ENCODE measurements around the gene PROC. TPM values are rescaled to one million over a fixed set of nuclear protein-coding genes. Genes with fewer than 3 reads are reported as not detected.

Gene PROC
- total RNA-seq, 1 donor from 2014 or later = not detected

- H3K27ac Mint-ChIP-seq (ENCODE audit: unreplicated experiment) = no peak overlapping the region
- H3K27me3 Mint-ChIP-seq (ENCODE audit: low read depth) = peaks cover 34% of the 10 kb centered on the region
- TF ChIP-seq, protein P1, sequence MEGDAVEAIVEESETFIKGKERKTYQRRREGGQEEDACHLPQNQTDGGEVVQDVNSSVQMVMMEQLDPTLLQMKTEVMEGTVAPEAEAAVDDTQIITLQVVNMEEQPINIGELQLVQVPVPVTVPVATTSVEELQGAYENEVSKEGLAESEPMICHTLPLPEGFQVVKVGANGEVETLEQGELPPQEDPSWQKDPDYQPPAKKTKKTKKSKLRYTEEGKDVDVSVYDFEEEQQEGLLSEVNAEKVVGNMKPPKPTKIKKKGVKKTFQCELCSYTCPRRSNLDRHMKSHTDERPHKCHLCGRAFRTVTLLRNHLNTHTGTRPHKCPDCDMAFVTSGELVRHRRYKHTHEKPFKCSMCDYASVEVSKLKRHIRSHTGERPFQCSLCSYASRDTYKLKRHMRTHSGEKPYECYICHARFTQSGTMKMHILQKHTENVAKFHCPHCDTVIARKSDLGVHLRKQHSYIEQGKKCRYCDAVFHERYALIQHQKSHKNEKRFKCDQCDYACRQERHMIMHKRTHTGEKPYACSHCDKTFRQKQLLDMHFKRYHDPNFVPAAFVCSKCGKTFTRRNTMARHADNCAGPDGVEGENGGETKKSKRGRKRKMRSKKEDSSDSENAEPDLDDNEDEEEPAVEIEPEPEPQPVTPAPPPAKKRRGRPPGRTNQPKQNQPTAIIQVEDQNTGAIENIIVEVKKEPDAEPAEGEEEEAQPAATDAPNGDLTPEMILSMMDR (conservative IDR thresholded peaks at IDR 0.05) = no peak
- no peaks in the 10 kb centered on the region for H3K36me3 Mint-ChIP-seq (ENCODE audit: low read depth)
- no peak for DNase-seq (ENCODE audit: low read depth, low spot score)
- peaks cover 15% of the 10 kb centered on the region for H3K4me1 Mint-ChIP-seq
- no peak overlapping the region for H3K4me3 Mint-ChIP-seq
- no peaks in the 10 kb centered on the region for H3K9me3 Mint-ChIP-seq
Observed at GRCh38 chr2:127413200-127413599, 5.0 kb upstream of the PROC start.

- peaks cover 38% of the 10 kb centered on the region for H3K27me3 Mint-ChIP-seq (ENCODE audit: low read depth)
- H3K27ac Mint-ChIP-seq (ENCODE audit: unreplicated experiment) = no peak overlapping the region
- no peaks in the 10 kb centered on the region for H3K36me3 Mint-ChIP-seq (ENCODE audit: low read depth)
- TF ChIP-seq, protein P1 (conservative IDR thresholded peaks at IDR 0.05) = no peak
- H3K9me3 Mint-ChIP-seq = no peaks in the 10 kb centered on the region
- H3K4me1 Mint-ChIP-seq = peaks cover 12% of the 10 kb centered on the region
- DNase-seq (ENCODE audit: low read depth, low spot score) = no peak
- peak overlapping the region; percentile 24 for H3K4me3 Mint-ChIP-seq
Observed at GRCh38 chr2:127413782-127414637, 4.2 kb upstream of the PROC start.

DNA sequence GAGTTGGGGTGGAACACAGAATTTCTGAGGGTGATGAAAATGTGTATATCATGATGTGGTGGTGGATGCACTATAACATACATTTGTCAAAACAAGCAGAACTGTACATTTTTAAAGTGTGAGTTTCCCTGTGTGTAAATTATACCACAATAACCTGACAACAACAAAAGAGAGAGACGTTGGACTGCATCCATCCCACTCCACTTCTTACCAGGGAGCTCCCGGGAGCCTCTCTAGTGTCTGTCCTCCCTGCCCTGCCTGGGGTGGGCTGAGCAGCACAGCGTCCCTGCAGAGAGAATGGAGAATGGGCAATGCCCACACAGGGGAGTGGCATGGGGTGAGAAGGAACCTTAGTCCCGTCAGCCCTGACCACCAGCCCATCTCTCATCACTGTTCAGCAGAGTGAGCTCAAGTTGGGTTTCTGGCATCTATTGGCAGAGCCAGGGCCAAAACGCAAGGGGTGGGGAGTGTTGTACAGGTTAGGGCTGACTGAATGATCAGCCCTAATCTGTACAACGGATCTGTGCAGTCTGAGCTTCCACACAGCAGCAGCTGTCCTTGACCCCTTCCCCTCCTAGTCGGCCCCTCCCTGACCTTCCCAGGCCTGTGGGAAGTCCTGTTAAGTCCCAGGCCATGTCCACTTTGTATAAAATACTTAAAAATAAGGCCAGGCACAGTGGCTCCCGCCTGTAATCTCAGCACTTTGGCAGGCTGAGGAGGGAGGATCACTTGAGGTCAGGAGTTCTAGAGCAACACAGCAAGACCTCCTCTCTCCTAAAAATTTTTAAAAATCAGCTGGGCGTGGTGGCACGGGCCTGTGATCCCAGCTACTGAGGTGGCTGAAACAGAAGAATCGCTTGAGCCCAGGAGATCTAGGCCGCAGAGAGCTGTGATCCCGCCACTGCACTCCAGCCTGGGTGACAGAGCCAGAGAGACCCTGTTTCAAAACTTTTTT lies 3.3 kb upstream of the PROC start:
- no peak overlapping the region for H3K27ac Mint-ChIP-seq (ENCODE audit: unreplicated experiment)
- no peaks in the 10 kb centered on the region for H3K9me3 Mint-ChIP-seq
- DNase-seq (ENCODE audit: low read depth, low spot score) = no peak
- H3K4me1 Mint-ChIP-seq = peaks cover 12% of the 10 kb centered on the region
- peaks cover 39% of the 10 kb centered on the region for H3K27me3 Mint-ChIP-seq (ENCODE audit: low read depth)
- H3K4me3 Mint-ChIP-seq = no peak overlapping the region
- no peaks in the 10 kb centered on the region for H3K36me3 Mint-ChIP-seq (ENCODE audit: low read depth)
- TF ChIP-seq, protein P1 (conservative IDR thresholded peaks at IDR 0.05) = no peak

DNA sequence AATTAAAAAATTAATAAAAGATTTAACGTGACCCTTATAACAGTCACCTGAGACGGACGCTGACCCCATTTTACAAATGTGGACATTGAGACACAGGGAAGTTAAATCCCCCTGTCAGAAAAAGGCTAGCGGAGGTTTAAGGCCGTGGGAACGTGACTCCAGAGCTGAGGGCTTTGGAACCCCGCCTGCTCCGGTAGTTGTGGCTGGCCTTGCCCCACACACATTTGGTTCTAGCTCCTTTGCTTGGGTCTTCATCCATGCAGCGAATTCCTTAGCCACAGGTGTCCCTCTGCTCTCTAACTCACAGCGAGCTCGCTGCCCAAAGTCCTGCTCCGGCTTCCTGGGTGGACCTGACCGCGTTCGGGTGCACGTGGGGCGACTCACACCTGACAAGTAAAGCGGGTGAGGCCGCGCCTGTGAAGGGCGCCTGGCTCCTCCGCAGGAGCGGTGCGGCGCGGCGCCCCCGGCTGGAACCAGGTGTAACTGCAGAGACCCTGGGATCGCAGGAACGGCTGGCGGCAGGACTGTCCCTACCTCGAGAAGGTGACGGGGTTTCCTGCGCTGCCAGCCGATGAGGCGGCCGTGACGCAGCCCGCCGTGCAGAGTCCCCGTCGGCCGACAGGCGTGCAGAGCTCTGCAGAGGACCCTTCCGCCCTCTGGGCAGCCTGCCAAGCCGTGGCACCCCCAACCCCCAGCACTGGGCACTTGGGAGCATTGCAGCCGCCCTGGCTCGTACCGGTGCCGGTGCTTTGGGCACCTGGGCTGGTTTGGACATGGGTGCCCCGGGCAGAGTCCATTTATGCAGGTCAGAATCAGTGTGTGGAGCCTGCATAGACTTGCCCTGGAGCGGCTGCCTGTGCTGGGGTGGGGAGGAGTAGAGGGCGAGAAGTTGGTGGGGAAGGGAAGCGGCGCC lies 2.4 kb upstream of the PROC start:
- Mint-ChIP-seq H3K27ac (ENCODE audit: unreplicated experiment) (no peak overlapping the region), H3K9me3 (no peaks in the 10 kb centered on the region), H3K36me3 (ENCODE audit: low read depth) (no peaks in the 10 kb centered on the region), H3K4me1 (peaks cover 12% of the 10 kb centered on the region), H3K4me3 (no peak overlapping the region), H3K27me3 (ENCODE audit: low read depth) (peaks cover 46% of the 10 kb centered on the region)
- peak; percentile 51 for DNase-seq (ENCODE audit: low read depth, low spot score)
- TF ChIP-seq, protein P1 (conservative IDR thresholded peaks at IDR 0.05) = peak; percentile 73
